Thyroid gland (tissue), 4 donors: ENCODE results near the gene NADSYN1.

Experiments
- POLR2A ChIP-seq, 2 donors: fragments of 450-650 bp; IDR thresholded peaks; one replicate each; pipeline ENCODE4 v1.6.1; 2017; ENCODE audit warnings: antibody characterized with exemption in 2 of 2, mild to moderate bottlenecking in 2 of 2, moderate library complexity in 1 of 2
- TF ChIP-seq, protein P1 (sequence below), 6 experiments: fragments of 200-600 bp in 3 of 6; fragments of 450-650 bp in 3 of 6; sonication (generic) in 3 of 6; IDR thresholded peaks; one replicate each; pipeline ENCODE4 v1.5.1; 2016 to 2019; ENCODE audit warnings: antibody characterized with exemption in 6 of 6, mild to moderate bottlenecking in 2 of 6, inconsistent platforms in 1 of 6, moderate library complexity in 1 of 6

DNA sequence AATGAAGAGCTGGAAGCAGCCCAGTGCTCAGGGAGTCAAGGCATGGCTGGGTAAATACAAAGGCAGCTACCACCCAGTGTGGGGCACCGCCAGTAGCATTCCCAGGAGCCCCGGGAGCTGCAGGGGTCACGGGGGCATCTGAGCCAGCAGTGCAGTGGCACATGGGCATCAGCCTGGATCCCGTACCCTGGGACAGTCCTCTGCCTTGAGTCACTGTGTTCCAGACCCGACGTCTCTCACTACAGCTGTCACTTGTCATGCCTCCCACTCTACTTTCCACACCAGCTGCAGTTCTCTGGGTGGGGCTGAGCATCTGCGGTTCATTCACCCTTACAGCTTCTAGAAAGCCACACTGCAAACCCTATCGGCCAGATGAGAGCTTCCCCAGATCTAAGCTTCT lies 34.4 kb upstream of the NADSYN1 start:
- TF ChIP-seq, protein P1, sequence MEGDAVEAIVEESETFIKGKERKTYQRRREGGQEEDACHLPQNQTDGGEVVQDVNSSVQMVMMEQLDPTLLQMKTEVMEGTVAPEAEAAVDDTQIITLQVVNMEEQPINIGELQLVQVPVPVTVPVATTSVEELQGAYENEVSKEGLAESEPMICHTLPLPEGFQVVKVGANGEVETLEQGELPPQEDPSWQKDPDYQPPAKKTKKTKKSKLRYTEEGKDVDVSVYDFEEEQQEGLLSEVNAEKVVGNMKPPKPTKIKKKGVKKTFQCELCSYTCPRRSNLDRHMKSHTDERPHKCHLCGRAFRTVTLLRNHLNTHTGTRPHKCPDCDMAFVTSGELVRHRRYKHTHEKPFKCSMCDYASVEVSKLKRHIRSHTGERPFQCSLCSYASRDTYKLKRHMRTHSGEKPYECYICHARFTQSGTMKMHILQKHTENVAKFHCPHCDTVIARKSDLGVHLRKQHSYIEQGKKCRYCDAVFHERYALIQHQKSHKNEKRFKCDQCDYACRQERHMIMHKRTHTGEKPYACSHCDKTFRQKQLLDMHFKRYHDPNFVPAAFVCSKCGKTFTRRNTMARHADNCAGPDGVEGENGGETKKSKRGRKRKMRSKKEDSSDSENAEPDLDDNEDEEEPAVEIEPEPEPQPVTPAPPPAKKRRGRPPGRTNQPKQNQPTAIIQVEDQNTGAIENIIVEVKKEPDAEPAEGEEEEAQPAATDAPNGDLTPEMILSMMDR (IDR thresholded peaks at IDR 0.05) = no peak
- TF ChIP-seq POLR2A (IDR thresholded peaks at IDR 0.05) = no peak
